Measurements from ENCODE around the gene DPF3.

- TF ChIP-seq POLR2A (IDR thresholded peaks at IDR 0.05) (no peak), CTCF (IDR thresholded peaks at IDR 0.05) (no peak)
Measured at GRCh38 chr14:72758993-72759392, 134.9 kb downstream of the DPF3 start.
